GM21786 (cell line): Measurements from ENCODE around the gene PTGFRN.
"Not testable (repeated sequence)": the region's sequence is repeated elsewhere in the genome, so short reads cannot be mapped to it uniquely, and the experiment has no call there.

Source experiments
- ATAC-seq: cut with Tn5 transposase; IDR thresholded peaks from one replicate; pipeline ENCODE4 v1.9.1; 2021; ENCODE audit not compliant: unreplicated experiment

Gene PTGFRN

GRCh38 chr1:116971258-116971860, 61.6 kb downstream of the PTGFRN start:
- no peak for ATAC-seq

- no peak for ATAC-seq
Observed at GRCh38 chr1:116971965-116972673, 62.4 kb downstream of the PTGFRN start.

- no peak for ATAC-seq
Observed at GRCh38 chr1:116972674-116973030, 62.9 kb downstream of the PTGFRN start.

- ATAC-seq: not testable (repeated sequence)
Observed at GRCh38 chr1:116980309-116980708, 70.6 kb downstream of the PTGFRN start.

GRCh38 chr1:116981521-116982037, 71.9 kb downstream of the PTGFRN start:
- ATAC-seq: no peak

GRCh38 chr1:116982319-116983004, 72.7 kb downstream of the PTGFRN start:
- no peak for ATAC-seq

GRCh38 chr1:116983112-116983511, 73.4 kb downstream of the PTGFRN start:
- no peak for ATAC-seq

GRCh38 chr1:116983678-116984077, 74.0 kb downstream of the PTGFRN start:
- ATAC-seq: no peak

- ATAC-seq: no peak
Observed at GRCh38 chr1:116984406-116985160, 74.9 kb downstream of the PTGFRN start.

- no peak for ATAC-seq
Observed at GRCh38 chr1:116986421-116987255, 76.9 kb downstream of the PTGFRN start.

- ATAC-seq: no peak
Observed at GRCh38 chr1:116987256-116987555, 77.5 kb downstream of the PTGFRN start.

- no peak for ATAC-seq
Observed at GRCh38 chr1:116988248-116988647, 78.5 kb downstream of the PTGFRN start.

GRCh38 chr1:116988908-116989307, 79.2 kb downstream of the PTGFRN start:
- no peak for ATAC-seq

GRCh38 chr1:116989835-116990234, 80.1 kb downstream of the PTGFRN start:
- no peak for ATAC-seq

GRCh38 chr1:116990612-116991151, 81.0 kb downstream of the PTGFRN start:
- no peak for ATAC-seq

GRCh38 chr1:116991171-116991845, 81.6 kb downstream of the PTGFRN start:
- no peak for ATAC-seq

GRCh38 chr1:116991918-116992317, 82.2 kb downstream of the PTGFRN start:
- ATAC-seq: no peak

- no peak for ATAC-seq
Observed at GRCh38 chr1:116993286-116993685, 83.6 kb downstream of the PTGFRN start.

GRCh38 chr1:116994411-116994810, 84.7 kb downstream of the PTGFRN start:
- ATAC-seq: no peak

GRCh38 chr1:116997066-116997465, 87.3 kb downstream of the PTGFRN start:
- no peak for ATAC-seq
